Mucosa of rectum (tissue), 2 donors: ENCODE measurements around the gene AP1G2.
"Not testable (repeated sequence)": the region's sequence is repeated elsewhere in the genome, so short reads cannot be mapped to it uniquely, and the experiment has no call there.

Experiments
- H3K27ac ChIP-seq, 2 donors: one replicate each; pipeline ENCODE4 v1.7.0; 2013; ENCODE audit warnings: inconsistent platforms in 2 of 2, low read depth in 2 of 2, low read length in 2 of 2
- H3K27me3 ChIP-seq, 2 donors: one replicate each; pipeline ENCODE4 v1.7.0; 2013; ENCODE audit warnings: low read length in 2 of 2; ENCODE audit not compliant: control insufficient read depth in 2 of 2, insufficient read depth in 2 of 2
- H3K36me3 ChIP-seq, 2 donors: one replicate each; pipeline ENCODE4 v1.7.0; 2013; ENCODE audit warnings: low read length in 2 of 2; ENCODE audit not compliant: control insufficient read depth in 2 of 2, insufficient read depth in 2 of 2
- H3K4me1 ChIP-seq, 2 donors: one replicate each; pipeline ENCODE4 v1.7.0; 2013; ENCODE audit warnings: low read length in 2 of 2, mild to moderate bottlenecking in 1 of 2; ENCODE audit not compliant: control insufficient read depth in 2 of 2, insufficient read depth in 2 of 2
- H3K4me3 ChIP-seq, 2 donors: one replicate each; pipeline ENCODE4 v1.7.0; 2013; ENCODE audit warnings: low read length in 2 of 2
- H3K9ac ChIP-seq, 2 donors: one replicate each; pipeline ENCODE4 v1.7.0; 2013; ENCODE audit warnings: low read length in 2 of 2, low read depth in 1 of 2, mild to moderate bottlenecking in 1 of 2
- H3K9me3 ChIP-seq, 2 donors: one replicate each; pipeline ENCODE4 v1.7.0; 2013; ENCODE audit warnings: low read length in 2 of 2; ENCODE audit not compliant: control insufficient read depth in 2 of 2
- donor health status: healthy.
- donor health status: Normal muscosa, but diverticular disease.

AP1G2 gene

DNA sequence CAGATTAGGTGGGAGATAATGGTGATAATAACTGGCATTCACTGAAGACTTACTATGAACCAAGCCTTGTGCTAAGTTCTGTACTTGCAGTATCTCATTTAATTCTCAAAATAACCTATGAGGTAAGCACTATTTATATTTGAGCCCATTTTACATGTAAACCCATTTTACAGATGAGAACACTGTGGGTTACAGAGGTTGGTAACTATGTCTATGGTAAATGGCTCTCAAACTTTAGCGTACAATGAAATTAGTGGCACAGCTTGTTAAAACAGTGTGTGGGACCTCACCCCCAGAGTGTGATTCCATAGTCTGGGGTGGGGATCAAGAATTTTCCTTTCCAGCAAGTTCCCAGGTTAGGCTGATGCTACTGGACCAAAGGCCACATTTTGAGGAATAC lies 33.2 kb upstream of the AP1G2 start:
- Histone ChIP-seq H3K9me3 (no peaks in the 10 kb centered on the region), H3K4me1 (no peaks in the 10 kb centered on the region), H3K9ac (no peak overlapping the region), H3K27ac (no peak overlapping the region), H3K36me3 (no peaks in the 10 kb centered on the region), H3K4me3 (no peak overlapping the region), H3K27me3 (no peaks in the 10 kb centered on the region)

DNA sequence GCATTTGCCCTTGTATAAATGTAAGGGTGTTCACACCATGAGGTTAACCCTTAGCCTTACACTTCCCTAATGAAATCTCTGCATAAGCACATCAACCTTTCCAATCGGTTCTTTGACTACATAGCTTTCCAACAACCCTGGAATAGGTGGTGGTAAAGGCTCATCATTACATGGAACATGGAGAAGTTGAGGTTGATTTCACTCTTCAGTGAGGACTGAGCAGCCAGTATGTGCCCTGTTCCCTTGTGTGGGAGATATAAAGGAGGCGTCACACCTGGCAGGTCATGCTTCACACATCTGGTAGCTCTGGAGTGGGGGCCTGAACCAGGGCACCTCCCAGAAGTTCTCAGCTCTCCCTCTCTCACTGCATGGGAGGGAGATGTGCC lies 32.7 kb upstream of the AP1G2 start:
- Histone ChIP-seq H3K4me1 (no peaks in the 10 kb centered on the region), H3K9ac (no peak overlapping the region), H3K4me3 (no peak overlapping the region)

DNA sequence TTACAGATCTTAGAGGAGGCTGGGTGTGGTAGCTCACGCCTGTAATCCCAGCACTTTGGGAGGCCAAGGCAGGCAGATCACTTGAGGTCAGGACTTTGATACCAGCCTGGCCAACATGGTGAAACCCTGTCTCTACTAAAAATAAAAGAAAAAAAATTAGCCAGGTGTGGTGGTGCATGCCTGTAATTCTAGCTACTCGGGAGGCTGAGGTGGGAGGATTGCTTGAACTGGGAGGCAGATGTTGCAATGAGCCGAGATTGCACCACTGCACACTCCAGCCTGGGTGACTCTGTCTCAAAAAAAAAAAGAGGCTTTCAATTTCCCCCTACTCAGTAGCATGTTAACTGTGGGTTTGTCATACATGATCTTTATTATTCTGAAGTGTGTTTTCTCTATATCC lies 26.6 kb upstream of the AP1G2 start:
- not testable (repeated sequence) for H3K4me1 ChIP-seq, H3K4me3 ChIP-seq, H3K27me3 ChIP-seq, H3K27ac ChIP-seq, H3K36me3 ChIP-seq, H3K9me3 ChIP-seq, H3K9ac ChIP-seq

More for the DNA sequence above, 32.7 kb upstream of the AP1G2 start:
- Histone ChIP-seq H3K27ac (no peak overlapping the region), H3K36me3 (no peaks in the 10 kb centered on the region), H3K27me3 (no peaks in the 10 kb centered on the region), H3K9me3 (no peaks in the 10 kb centered on the region)

DNA sequence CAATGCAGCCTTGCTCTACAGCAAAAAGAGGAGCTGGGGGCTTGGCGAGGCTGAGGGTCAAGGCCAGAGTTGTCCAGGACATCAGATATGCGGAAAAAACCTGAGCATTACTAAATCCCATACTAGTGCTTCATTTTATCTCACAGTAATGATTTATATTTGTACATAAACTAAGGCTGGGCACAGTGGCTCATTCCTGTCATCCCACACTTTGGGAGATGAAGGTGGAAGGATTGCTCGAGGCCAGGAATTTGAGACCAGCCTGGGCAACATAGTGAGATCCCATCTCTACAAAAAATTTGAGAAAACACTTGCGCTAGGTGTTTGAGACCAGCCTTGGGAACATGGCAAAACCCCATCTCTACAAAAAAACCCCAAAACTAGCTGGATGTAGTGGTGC lies 22.6 kb upstream of the AP1G2 start:
- Histone ChIP-seq H3K4me3 (no peak overlapping the region), H3K9me3 (no peaks in the 10 kb centered on the region), H3K36me3 (no peaks in the 10 kb centered on the region), H3K4me1 (peaks cover 0 to 4% of the 10 kb centered on the region in 2 donors), H3K27me3 (no peaks in the 10 kb centered on the region), H3K27ac (no peak overlapping the region), H3K9ac (no peak overlapping the region)

DNA sequence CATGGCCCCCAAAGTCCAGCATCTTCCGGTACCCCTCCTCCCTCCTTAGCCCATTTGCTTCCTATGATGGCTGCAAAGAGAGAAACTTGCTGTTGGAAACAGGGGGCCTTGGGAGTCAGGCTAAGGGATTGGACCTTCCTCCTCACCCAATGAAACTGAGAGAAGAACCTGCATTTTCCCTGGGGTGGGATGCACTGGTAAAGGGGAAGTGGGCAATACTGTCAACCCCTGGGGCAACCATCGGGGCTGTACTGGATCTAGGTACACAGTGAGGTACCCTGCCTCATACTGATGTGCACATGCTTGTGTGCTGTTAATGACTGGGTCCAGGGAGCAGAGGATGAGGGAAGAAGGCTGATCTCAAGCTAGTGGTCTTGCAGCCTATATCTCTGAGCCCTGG lies 22.0 kb upstream of the AP1G2 start:
- no peaks in the 10 kb centered on the region for H3K36me3 ChIP-seq
- peaks cover 0 to 4% of the 10 kb centered on the region in 2 donors for H3K4me1 ChIP-seq
- no peaks in the 10 kb centered on the region for H3K9me3 ChIP-seq
- no peaks in the 10 kb centered on the region for H3K27me3 ChIP-seq
- H3K27ac ChIP-seq = no peak overlapping the region
- peak overlapping the region in 1 of 2 donors; percentile 34 for H3K9ac ChIP-seq
- no peak overlapping the region for H3K4me3 ChIP-seq

DNA sequence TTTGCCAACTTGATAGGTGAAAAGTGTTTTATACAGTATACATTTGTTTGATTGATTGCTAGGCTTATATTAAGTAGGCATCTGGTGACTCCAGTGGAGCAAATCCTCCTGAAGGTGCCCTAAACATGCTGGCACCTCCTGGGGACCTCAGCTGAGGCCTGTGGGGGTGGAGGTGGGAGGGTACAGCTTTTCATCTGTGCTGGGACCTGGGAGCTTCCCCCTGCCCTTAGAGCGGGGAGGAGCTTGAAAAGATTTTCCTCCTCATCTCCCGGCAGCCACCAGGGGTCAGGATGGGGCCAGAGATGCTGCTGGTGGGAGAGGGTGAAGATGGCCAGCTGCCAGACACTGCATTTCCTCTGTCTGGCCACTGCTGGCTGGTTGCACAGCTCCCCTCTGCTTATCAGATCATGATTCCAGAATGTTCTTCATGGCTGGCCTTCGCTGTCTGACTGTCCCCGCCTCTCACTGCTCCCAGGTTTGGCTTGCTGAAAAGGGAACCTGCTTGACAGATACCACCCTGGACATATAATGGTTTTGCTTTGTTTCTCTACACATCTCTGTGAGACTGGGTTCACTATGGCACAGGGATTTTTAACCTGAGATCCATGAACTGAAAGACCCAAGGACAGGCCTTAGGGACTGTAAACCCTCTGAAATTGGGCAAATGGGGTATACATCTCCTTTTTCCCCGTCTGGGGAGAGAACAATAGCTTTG lies 21.4 kb upstream of the AP1G2 start:
- H3K27ac ChIP-seq = no peak overlapping the region
- no peaks in the 10 kb centered on the region for H3K27me3 ChIP-seq
- peaks cover 0 to 4% of the 10 kb centered on the region in 2 donors for H3K4me1 ChIP-seq
- H3K36me3 ChIP-seq = no peaks in the 10 kb centered on the region
- no peak overlapping the region for H3K4me3 ChIP-seq
- no peaks in the 10 kb centered on the region for H3K9me3 ChIP-seq
- H3K9ac ChIP-seq = peak overlapping the region in 1 of 2 donors; percentile 34

DNA sequence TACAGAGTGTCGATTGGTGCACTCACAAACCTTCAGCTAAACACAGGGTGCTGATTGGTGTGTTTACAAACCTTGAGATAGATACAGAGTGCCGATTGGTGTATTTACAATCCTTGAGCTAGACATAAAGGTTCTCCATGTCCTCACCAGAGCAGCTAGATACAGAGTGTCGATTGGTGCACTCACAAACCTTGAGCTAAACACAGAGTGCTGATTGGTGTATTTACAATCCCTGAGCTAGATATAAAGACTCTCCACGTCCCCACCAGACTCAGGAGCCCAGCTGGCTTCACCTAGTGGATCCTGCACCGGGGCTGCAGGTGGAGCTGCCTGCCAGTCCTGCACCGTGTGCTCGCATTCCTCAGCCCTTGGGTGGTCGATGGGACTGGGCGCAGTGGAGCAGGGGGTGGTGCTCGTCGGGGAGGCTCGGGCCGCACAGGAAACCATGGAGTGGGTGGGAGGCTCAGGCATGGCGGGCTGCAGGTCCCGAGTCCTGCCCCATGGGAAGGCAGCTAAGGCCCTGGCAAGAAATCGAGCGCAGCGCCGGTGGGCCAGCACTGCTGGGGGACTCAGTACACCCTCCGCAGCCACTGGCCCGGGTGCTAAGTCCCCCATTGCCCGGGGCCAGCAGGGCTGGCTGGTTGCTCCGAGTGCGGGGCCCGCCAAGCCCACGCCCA lies 17.1 kb upstream of the AP1G2 start:
- not testable (repeated sequence) for H3K9ac ChIP-seq, H3K27me3 ChIP-seq, H3K36me3 ChIP-seq, H3K27ac ChIP-seq, H3K9me3 ChIP-seq, H3K4me3 ChIP-seq, H3K4me1 ChIP-seq

DNA sequence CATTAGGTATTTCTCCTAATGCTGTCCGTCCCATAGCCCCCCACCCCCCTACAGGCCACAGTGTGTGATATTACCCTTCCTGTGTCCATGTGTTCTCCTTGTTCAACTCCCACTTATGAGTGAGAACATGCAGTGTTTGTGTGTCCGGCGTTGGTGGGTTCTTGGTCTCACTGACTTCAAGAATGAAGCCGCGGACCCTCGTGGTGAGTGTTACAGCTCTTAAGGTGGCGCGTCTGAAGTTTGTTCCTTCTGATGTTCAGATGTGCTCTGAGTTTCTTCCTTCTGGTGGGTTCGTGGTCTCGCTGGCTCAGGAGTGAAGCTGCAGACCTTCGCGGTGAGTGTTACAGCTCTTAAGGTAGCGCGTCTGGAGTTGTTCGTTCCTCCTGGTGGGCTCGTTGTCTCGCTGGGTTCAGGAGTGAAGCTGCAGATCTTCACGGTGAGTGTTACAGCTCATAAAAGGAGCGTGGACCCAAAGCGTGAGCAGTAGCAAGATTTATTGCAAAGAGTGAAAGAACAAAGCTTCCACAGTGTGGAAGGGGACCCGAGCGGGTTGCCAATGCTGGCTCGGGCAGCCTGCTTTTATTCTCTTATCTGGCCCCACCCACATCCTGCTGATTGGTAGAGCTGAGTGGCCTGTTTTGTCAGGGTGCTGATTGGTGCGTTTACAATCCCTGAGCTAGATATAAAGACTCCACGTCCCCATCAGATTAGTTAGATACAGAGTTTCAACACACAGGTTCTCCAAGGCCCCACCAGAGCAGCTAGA lies 16.4 kb upstream of the AP1G2 start:
- H3K27me3 ChIP-seq, H3K9me3 ChIP-seq, H3K27ac ChIP-seq, H3K4me3 ChIP-seq, H3K36me3 ChIP-seq, H3K9ac ChIP-seq, H3K4me1 ChIP-seq: not testable (repeated sequence)

DNA sequence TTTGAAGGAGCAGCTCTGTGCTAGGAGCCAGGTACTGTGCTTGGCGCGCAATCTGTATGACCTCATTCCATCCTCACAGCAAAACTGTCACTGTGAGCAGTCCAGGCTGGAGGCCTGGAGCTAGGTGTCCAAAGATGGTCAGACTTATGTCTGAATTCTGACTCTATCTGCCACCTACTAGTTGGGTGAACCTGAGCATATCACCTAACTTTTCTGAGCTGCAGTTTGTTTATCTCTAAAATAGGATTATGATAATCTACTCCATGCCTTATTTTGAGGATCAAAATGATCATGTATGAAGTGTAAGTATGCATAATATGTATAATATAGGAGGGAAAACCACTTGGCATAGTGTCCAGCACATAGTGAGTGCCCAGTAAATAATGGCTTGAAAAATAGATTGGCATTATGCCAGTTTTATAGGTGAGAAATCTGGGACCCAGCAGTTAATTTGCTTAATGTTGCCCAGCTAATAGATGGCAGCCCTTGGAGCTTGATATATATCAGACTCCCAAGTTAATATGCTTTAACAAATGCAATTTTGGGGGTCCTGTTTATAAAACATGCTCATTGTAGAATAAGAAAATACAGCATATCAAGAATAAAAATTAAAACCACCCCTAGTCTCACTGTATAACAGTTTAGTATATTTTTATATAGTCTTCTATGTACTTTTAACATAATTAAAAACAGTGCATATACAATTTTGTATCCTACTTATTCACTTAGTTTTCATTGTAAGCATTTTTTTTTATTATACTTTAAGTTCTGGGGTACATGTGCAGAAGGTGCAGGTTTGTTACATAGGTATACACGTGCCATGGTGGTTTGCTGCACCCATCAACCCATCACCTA lies 15.5 kb upstream of the AP1G2 start:
- Histone ChIP-seq H3K36me3 (no peaks in the 10 kb centered on the region), H3K27ac (no peak overlapping the region), H3K27me3 (peaks cover 0 to 15% of the 10 kb centered on the region in 2 donors), H3K9ac (no peak overlapping the region), H3K9me3 (no peaks in the 10 kb centered on the region), H3K4me3 (no peak overlapping the region), H3K4me1 (no peaks in the 10 kb centered on the region)

DNA sequence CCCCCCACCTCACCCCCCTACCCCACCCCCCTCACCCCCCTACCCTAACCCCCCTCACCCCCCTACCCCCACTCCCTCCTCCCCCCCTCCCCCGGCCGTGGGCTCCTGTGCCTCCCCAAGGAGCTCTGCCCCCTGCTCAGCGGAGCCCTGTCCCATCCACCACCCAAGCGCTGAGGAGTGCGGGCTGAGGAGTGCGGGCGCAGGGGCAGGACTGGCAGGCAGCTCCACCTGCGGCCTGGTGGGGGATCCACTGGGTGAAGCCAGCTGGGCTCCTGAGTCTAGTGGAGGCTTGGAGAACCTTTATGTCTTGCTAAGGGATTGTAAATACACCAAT lies 13.3 kb upstream of the AP1G2 start:
- no peak overlapping the region for H3K27ac ChIP-seq
- no peak overlapping the region for H3K4me3 ChIP-seq
- H3K27me3 ChIP-seq = peaks cover 11 to 32% of the 10 kb centered on the region in 2 donors

More for the DNA sequence above, 13.3 kb upstream of the AP1G2 start:
- H3K9ac ChIP-seq = no peak overlapping the region
- no peaks in the 10 kb centered on the region for H3K9me3 ChIP-seq
- peaks cover 0 to 4% of the 10 kb centered on the region in 2 donors for H3K4me1 ChIP-seq
- H3K36me3 ChIP-seq = no peaks in the 10 kb centered on the region
